ENCODE results near the gene ATAT1.
A peak's percentile ranks its signal among the peaks of the same experiment; 100 is the strongest.

The ATAT1 gene

GRCh38 chr6:30678964-30679726 is 52.5 kb downstream of the ATAT1 start:
- ChIA-PET POLR2A (interaction anchor here (0.6 to 1.2 kb wide), 3 partner anchors 43 to 64 kb away, joined by 4 to 7 read pairs (median 5); no protein-coding TSS in a partner anchor), CTCF (interaction anchor here (0.6 to 18.8 kb wide), 47 partner anchors 9 to 408 kb away, joined by 3 to 776 read pairs (median 4); partner anchors contain the start of genes C6orf136, MDC1, MRPS18B and NRM)
- TF ChIP-seq CTCF (IDR thresholded peaks at IDR 0.05; ENCODE audit: control extremely low read depth, extremely low read depth, low read depth, missing control alignments): peak; percentile 99
- peak; percentile 84 for DNase-seq (ENCODE audit: extremely low spot score)

GRCh38 chr6:30679765-30680535 is 53.3 kb downstream of the ATAT1 start:
- ChIA-PET CTCF (interaction anchor here (0.7 to 18.8 kb wide), 30 partner anchors 10 to 400 kb away, joined by 3 to 776 read pairs (median 5); partner anchors contain the start of genes C6orf136, MDC1, MRPS18B and NRM), POLR2A (interaction anchor here (1.2 kb wide), 2 partner anchors 43 to 64 kb away, joined by 3 to 7 read pairs; no protein-coding TSS in a partner anchor)

GRCh38 chr6:30681766-30682142 is 55.1 kb downstream of the ATAT1 start:
- TF ChIP-seq CTCF (IDR thresholded peaks at IDR 0.05; ENCODE audit: control extremely low read depth, extremely low read depth, low read depth, missing control alignments): no peak
- POLR2A ChIA-PET: interaction anchor here (1.0 to 1.7 kb wide), 2 partner anchors 35 to 67 kb away, joined by 5 to 8 read pairs; partner anchors contain the start of gene MDC1
- CTCF ChIA-PET: interaction anchor here (1.1 to 18.8 kb wide), 4 partner anchors 9 to 200 kb away, joined by 3 to 776 read pairs (median 40); partner anchors contain the start of genes DHX16, MDC1, NRM and TUBB
- DNase-seq (ENCODE audit: extremely low spot score): no peak

More at GRCh38 chr6:30679765-30680535, 53.3 kb downstream of the ATAT1 start:
- no peak for TF ChIP-seq CTCF (IDR thresholded peaks at IDR 0.05; ENCODE audit: control extremely low read depth, extremely low read depth, low read depth, missing control alignments)
- DNase-seq (ENCODE audit: extremely low spot score): no peak

GRCh38 chr6:30682143-30683117 is 55.8 kb downstream of the ATAT1 start:
- no peak for TF ChIP-seq CTCF (IDR thresholded peaks at IDR 0.05; ENCODE audit: control extremely low read depth, extremely low read depth, low read depth, missing control alignments)
- ChIA-PET POLR2A (interaction anchor here (1.0 to 1.7 kb wide), 2 partner anchors 35 to 68 kb away, joined by 5 to 8 read pairs; partner anchors contain the start of gene MDC1), CTCF (interaction anchor here (1.0 to 18.8 kb wide), 5 partner anchors 8 to 163 kb away, joined by 3 to 776 read pairs (median 15); partner anchors contain the start of genes DHX16, MDC1, NRM and TUBB)
- peak; percentile 81 for DNase-seq (ENCODE audit: extremely low spot score)

- ChIA-PET POLR2A (no interaction called here), CTCF (interaction anchor here (1.0 to 18.8 kb wide), 4 partner anchors 9 to 162 kb away, joined by 3 to 776 read pairs (median 9); partner anchors contain the start of genes DHX16, MDC1 and TUBB)
- no peak for TF ChIP-seq CTCF (IDR thresholded peaks at IDR 0.05; ENCODE audit: control extremely low read depth, extremely low read depth, low read depth, missing control alignments)
- DNase-seq (ENCODE audit: extremely low spot score): no peak
Observed at GRCh38 chr6:30683183-30683979, 56.7 kb downstream of the ATAT1 start.

Measured in GM10248 (cell line).